Sigmoid colon (tissue), 7 donors: ENCODE results near the gene SORCS1. TPM values are rescaled to one million over a fixed set of nuclear protein-coding genes. Genes with fewer than 3 reads are reported as not detected.
"Not testable (repeated sequence)": the region's sequence is repeated elsewhere in the genome, so short reads cannot be mapped to it uniquely, and the experiment has no call there.

Experiments used
- DNase-seq: peaks from one replicate; pipeline ENCODE4 v3.0.0-alpha.2; 2019
- H3K27ac ChIP-seq, 4 donors: fragments of 200-600 bp; sonication (generic); one replicate each; pipeline ENCODE4 v1.5.1; 2016 to 2019; ENCODE audit warnings: mild to moderate bottlenecking in 1 of 4
- H3K27me3 ChIP-seq, 3 donors: fragments of 200-600 bp; sonication (generic); one replicate each; pipeline ENCODE4 v1.5.1; 2019; ENCODE audit warnings: mild to moderate bottlenecking in 1 of 3
- H3K36me3 ChIP-seq, 4 donors: fragments of 200-600 bp; sonication (generic); one replicate each; pipeline ENCODE4 v1.5.1; 2016 to 2019
- H3K4me1 ChIP-seq, 4 donors: fragments of 200-600 bp; sonication (generic); one replicate each; pipeline ENCODE4 v1.5.1; 2017 to 2019
- H3K4me3 ChIP-seq, 4 donors: fragments of 200-600 bp; sonication (generic); one replicate each; pipeline ENCODE4 v1.5.1; 2017 to 2019; ENCODE audit warnings: mild to moderate bottlenecking in 2 of 4, moderate library complexity in 1 of 4
- H3K9me3 ChIP-seq, 4 donors: fragments of 200-600 bp in 3 of 4; sonication (generic) in 3 of 4; one replicate each; pipeline versions ENCODE4 v1.5.1 to v1.6.1; 2013 to 2019
- EP300 ChIP-seq, 4 donors: sonication (generic); formaldehyde crosslinking; IDR thresholded peaks; one replicate each; pipeline ENCODE4 v1.6.1; 2017; ENCODE audit warnings: antibody characterized with exemption in 4 of 4
- POLR2A ChIP-seq, 2 donors: fragments of 450-650 bp; IDR thresholded peaks; one replicate each; pipeline ENCODE4 v1.6.1; 2016; ENCODE audit warnings: antibody characterized with exemption in 2 of 2, mild to moderate bottlenecking in 2 of 2, moderate library complexity in 2 of 2
- POLR2AphosphoS5 ChIP-seq, 4 donors: sonication (generic); formaldehyde crosslinking; IDR thresholded peaks; one replicate each; pipeline ENCODE4 v1.6.1; 2017; ENCODE audit warnings: antibody characterized with exemption in 4 of 4
- WGBS, 2 donors: extraction: QIAGEN DNeasy Blood & Tissue Kit; methylation state at CpG; one replicate each; pipeline ENCODE4 v1.1.7; 2013; 5-methylcytosine and 5-hydroxymethylcytosine counted together
- intact Hi-C: fragments of 100-400 bp; cut with DNase I; formaldehyde crosslinking; loops from one replicate; pipeline ENCODE4 v1.15.1; 2023
- polyA plus RNA-seq, 3 donors: library from polyadenylated mRNA; stranded (reverse); fragments of 200-250 nt; gene quantifications; one replicate each; pipeline ENCODE4 v1.2.3, GENCODE V29; 2013
- total RNA-seq, 4 donors: library from RNA; depleted of rRNA; stranded (reverse); fragments of >200 nt; gene quantifications; one replicate each; pipeline ENCODE4 v1.1.0, GENCODE V29; 2016
- TF ChIP-seq, protein P1 (sequence below), 4 experiments: fragments of 450-650 bp in 3 of 4; fragments of 200-600 bp in 1 of 4; IDR thresholded peaks; one replicate each; pipeline ENCODE4 v1.5.1; 2016 to 2019; ENCODE audit warnings: antibody characterized with exemption in 4 of 4, mild to moderate bottlenecking in 3 of 4, moderate library complexity in 2 of 4
- donor health status: healthy with polysubstance abuse.
- donor health status: Bipolar disorder and iron deficiency.
- donor health status: healthy.

SORCS1 gene
- total and polyA plus RNA-seq, 7 donors = 2.5 to 18.3 (median 8.7) TPM; not detected in 1

DNA sequence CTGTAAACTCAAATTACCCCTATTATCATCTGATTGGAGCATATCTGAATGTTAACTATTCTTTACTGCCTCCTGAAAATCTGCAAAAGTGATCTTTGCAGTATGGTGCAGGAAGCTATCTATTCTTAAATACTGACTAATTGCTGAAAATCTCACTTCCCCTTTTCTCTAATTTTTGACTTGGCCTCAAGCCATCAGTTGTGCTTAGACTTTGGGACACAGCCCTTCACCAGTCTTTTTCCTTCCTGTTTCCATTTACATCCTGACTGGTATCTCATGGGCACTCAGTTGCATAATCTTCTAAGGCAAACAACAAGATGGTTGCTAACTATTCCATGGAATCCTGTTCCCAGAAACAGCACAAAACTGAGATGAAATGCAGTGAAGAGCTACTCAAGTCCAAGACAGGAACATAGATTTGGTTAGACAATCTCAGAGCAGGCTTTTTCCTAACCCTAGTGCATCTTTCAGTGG lies 228.5 kb downstream of the SORCS1 start:
- TF ChIP-seq, protein P1, sequence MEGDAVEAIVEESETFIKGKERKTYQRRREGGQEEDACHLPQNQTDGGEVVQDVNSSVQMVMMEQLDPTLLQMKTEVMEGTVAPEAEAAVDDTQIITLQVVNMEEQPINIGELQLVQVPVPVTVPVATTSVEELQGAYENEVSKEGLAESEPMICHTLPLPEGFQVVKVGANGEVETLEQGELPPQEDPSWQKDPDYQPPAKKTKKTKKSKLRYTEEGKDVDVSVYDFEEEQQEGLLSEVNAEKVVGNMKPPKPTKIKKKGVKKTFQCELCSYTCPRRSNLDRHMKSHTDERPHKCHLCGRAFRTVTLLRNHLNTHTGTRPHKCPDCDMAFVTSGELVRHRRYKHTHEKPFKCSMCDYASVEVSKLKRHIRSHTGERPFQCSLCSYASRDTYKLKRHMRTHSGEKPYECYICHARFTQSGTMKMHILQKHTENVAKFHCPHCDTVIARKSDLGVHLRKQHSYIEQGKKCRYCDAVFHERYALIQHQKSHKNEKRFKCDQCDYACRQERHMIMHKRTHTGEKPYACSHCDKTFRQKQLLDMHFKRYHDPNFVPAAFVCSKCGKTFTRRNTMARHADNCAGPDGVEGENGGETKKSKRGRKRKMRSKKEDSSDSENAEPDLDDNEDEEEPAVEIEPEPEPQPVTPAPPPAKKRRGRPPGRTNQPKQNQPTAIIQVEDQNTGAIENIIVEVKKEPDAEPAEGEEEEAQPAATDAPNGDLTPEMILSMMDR (IDR thresholded peaks at IDR 0.05) = no peak
- TF ChIP-seq POLR2AphosphoS5 (IDR thresholded peaks at IDR 0.05) (no peak), EP300 (IDR thresholded peaks at IDR 0.05) (no peak), POLR2A (IDR thresholded peaks at IDR 0.05) (no peak)
- Histone ChIP-seq H3K9me3 (no peaks in the 10 kb centered on the region), H3K36me3 (no peaks in the 10 kb centered on the region), H3K27ac (no peak overlapping the region), H3K4me3 (no peak overlapping the region), H3K27me3 (no peaks in the 10 kb centered on the region), H3K4me1 (no peaks in the 10 kb centered on the region)
- DNase-seq = no peak
- intact Hi-C loops = no loop called here

DNA sequence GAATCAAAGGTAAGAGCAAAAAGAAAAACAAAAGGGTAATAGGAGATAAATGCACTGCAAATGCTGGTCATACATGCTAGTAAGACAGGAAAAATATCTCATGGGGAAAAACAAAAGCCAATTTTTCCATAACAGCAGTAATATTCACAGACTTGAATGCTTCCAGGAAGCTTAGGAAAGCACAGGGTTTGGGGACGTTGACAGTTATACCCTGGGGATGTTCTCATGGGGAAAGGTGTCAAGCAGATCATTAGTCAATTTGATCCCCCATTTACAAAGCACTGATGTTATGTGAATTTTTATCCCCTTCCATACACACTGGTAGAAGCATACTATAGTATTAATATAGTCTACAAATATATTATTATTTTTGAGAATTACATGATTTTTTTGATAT lies 232.7 kb downstream of the SORCS1 start:
- 49 to 55% methylated on average over 1 of the region's 1 CpG for WGBS, 2 donors

DNA sequence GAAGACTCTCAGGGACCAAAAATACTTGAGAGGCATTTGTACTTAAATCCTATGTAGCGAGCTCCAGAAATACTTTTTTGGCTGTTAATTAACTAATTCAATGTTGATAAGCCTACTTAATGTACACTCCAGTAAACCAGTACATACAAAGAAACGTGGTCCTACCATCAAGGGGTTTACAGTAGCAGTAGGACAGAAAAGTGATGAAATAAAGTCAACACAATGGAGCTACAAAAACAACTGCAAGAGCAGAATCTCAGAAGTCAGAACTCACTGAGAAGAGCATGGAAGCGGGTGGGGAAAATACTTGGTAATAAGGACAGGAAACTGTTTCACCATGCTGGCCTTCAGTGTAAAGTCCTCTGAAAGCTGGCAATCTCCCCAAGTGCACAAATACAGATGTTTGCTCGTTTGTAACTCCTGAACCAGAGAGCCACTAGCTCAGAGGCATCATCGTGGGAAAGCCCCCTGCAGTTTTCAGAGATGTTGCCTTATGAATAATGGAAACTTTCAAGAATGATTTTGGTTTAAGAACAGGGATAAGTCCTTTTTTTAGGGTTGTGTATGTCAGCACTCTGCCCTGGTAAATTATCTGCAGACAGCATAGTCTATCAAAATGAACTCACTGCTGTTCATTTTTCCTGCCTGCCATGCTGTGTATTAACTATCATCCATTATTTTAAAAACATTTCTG lies 233.2 kb downstream of the SORCS1 start:
- Histone ChIP-seq H3K9me3 (no peaks in the 10 kb centered on the region), H3K4me1 (no peaks in the 10 kb centered on the region), H3K27me3 (no peaks in the 10 kb centered on the region), H3K36me3 (no peaks in the 10 kb centered on the region), H3K4me3 (no peak overlapping the region), H3K27ac (no peak overlapping the region)
- WGBS, 2 donors = 29 to 52% methylated on average over 5 of the region's 5 CpGs
- no peak for TF ChIP-seq POLR2A (IDR thresholded peaks at IDR 0.05)
- intact Hi-C loops = no loop called here
- no peak for DNase-seq

More for the DNA sequence above, 232.7 kb downstream of the SORCS1 start:
- TF ChIP-seq POLR2AphosphoS5 (IDR thresholded peaks at IDR 0.05) (no peak), EP300 (IDR thresholded peaks at IDR 0.05) (no peak), POLR2A (IDR thresholded peaks at IDR 0.05) (no peak)
- TF ChIP-seq, protein P1 (IDR thresholded peaks at IDR 0.05) = no peak
- Histone ChIP-seq H3K36me3 (no peaks in the 10 kb centered on the region), H3K9me3 (no peaks in the 10 kb centered on the region), H3K4me3 (no peak overlapping the region), H3K27ac (no peak overlapping the region), H3K27me3 (no peaks in the 10 kb centered on the region), H3K4me1 (no peaks in the 10 kb centered on the region)
- intact Hi-C loops = no loop called here
- no peak for DNase-seq

DNA sequence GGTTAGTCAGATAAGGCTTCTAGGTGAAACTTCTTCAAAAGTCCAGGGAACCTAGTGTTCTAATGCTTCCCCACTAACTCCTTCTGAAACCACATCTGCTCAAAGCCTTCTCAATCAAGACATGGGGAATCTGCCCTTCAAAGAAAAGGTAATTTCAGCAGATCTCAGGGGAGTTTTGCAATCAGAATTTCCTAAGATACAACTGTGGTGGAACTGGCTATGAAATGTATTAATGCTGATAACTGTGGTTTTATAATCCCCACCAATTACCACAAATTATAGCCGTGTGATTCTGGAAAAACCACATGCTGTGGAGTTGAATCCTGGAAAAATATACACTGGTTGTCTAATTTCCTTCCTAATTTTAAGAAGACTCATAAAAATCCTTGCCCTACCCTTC lies 233.8 kb downstream of the SORCS1 start:
- Histone ChIP-seq H3K27ac (no peak overlapping the region), H3K36me3 (no peaks in the 10 kb centered on the region), H3K27me3 (no peaks in the 10 kb centered on the region), H3K9me3 (no peaks in the 10 kb centered on the region), H3K4me3 (no peak overlapping the region), H3K4me1 (no peaks in the 10 kb centered on the region)
- DNase-seq = no peak
- intact Hi-C loops = no loop called here
- 41 to 66% methylated on average over 1 of the region's 1 CpG for WGBS, 2 donors
- TF ChIP-seq EP300 (IDR thresholded peaks at IDR 0.05) = no peak

DNA sequence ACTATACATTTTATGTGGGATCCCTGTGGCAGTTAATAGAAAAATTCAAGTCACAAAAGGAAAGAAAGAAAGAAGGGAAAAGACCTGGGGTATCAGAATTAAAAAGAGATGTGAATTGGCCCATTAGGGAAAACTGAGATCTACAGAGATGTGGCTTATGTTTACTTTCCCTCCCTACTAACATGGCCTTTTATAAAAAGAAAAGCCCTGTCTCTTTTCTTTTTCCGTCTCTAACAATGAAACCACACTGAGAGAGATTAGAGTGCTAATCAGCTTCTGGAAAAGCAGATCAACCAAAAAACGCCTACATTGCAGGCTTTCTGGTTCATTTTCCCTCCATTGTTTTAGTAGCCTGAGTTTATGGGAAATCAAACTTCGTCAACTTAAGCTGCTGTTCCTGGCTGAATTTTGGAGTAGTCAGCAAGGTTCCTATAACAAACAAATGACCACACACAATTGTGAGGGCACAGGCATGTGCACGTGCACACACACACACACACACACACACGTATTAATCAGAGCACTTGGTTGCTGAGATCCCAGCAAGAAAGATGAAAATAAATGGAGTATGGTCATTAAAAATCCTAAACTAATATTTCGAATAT lies 235.1 kb downstream of the SORCS1 start:
- no peaks in the 10 kb centered on the region for H3K36me3 ChIP-seq
- H3K4me1 ChIP-seq = no peaks in the 10 kb centered on the region
- WGBS, 2 donors = 88% methylated on average over 6 of the region's 6 CpGs
- no peak overlapping the region for H3K4me3 ChIP-seq
- no peak overlapping the region for H3K27ac ChIP-seq
- no peaks in the 10 kb centered on the region for H3K27me3 ChIP-seq
- TF ChIP-seq POLR2AphosphoS5 (IDR thresholded peaks at IDR 0.05) (no peak), EP300 (IDR thresholded peaks at IDR 0.05) (no peak), POLR2A (IDR thresholded peaks at IDR 0.05) (no peak)
- TF ChIP-seq, protein P1 (IDR thresholded peaks at IDR 0.05) = no peak
- intact Hi-C loops = no loop called here
- no peaks in the 10 kb centered on the region for H3K9me3 ChIP-seq
- no peak for DNase-seq

DNA sequence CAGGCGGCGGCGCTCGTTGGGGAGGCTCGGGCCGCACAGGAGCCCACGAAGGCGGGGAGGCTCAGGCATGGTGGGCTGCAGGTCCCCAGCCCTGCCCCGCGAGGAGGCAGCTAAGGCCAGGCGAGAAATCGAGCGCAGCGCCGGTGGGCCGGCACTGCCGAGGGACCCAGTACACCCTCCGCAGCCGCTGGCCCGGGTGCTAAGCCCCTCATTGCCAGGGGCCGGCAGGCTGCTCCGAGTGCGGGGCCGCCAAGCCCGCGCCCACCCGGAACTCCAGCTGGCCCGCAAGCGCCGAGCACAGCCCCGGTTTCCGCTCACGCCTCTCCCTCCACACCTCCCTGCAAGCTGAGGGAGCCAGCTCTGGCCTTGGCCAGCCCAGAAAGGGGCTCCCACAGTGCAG lies 236.4 kb downstream of the SORCS1 start:
- 94% methylated on average over 33 of the region's 33 CpGs for WGBS, 2 donors
- not testable (repeated sequence) for H3K4me1 ChIP-seq

More for the DNA sequence above, 236.4 kb downstream of the SORCS1 start:
- H3K27ac ChIP-seq, H3K4me3 ChIP-seq, intact Hi-C loops, H3K27me3 ChIP-seq, DNase-seq, H3K36me3 ChIP-seq, H3K9me3 ChIP-seq: not testable (repeated sequence)
